GM23338 (cell line): ENCODE data around the gene LMO1. TPM values are rescaled to one million over a fixed set of nuclear protein-coding genes. Genes with fewer than 3 reads are reported as not detected.

Source experiments
- ATAC-seq: fragments of 200-7000 bp; cut with Tn5 transposase; 3 replicates; pipeline ENCODE4 v1.9.1; 2020
- DNase-seq: peaks from one replicate; pipeline ENCODE4 v3.0.0-alpha.2; 2015; ENCODE audit warnings: low spot score
- H2AFZ ChIP-seq: fragments of 200-600 bp; sonication (generic); 2 replicates; pipeline ENCODE4 v1.8.0; 2016; ENCODE audit warnings: antibody characterized with exemption, mild to moderate bottlenecking, moderate library complexity
- H3F3A ChIP-seq: fragments of 200-600 bp; sonication (generic); replicated peaks from 2 replicates; pipeline ENCODE4 v1.8.0; 2017; ENCODE audit warnings: antibody characterized with exemption, mixed run types, low read depth
- H3K27ac ChIP-seq: fragments of 200-600 bp; sonication (generic); 2 replicates; pipeline ENCODE4 v1.6.1; 2016; ENCODE audit warnings: low read depth
- H3K27me3 ChIP-seq: fragments of 200-600 bp; sonication (generic); 2 replicates; pipeline ENCODE4 v1.8.0; 2016; ENCODE audit warnings: mild to moderate bottlenecking, mixed run types, moderate library complexity; ENCODE audit not compliant: insufficient read depth
- H3K36me3 ChIP-seq: fragments of 200-600 bp; sonication (generic); 2 replicates; pipeline ENCODE4 v1.8.0; 2016; ENCODE audit warnings: mild to moderate bottlenecking; ENCODE audit not compliant: insufficient read depth
- H3K4me1 ChIP-seq: fragments of 200-600 bp; sonication (generic); 2 replicates; pipeline ENCODE4 v1.8.0; 2016; ENCODE audit warnings: mild to moderate bottlenecking, moderate library complexity; ENCODE audit not compliant: insufficient read depth
- H3K4me2 ChIP-seq: fragments of 200-600 bp; sonication (generic); 2 replicates; pipeline ENCODE4 v1.7.1; 2017; ENCODE audit warnings: mixed run types
- H3K4me3 ChIP-seq: fragments of 200-600 bp; sonication (generic); 2 replicates; pipeline ENCODE4 v1.6.1; 2016; ENCODE audit warnings: mixed run types
- H3K79me2 ChIP-seq: fragments of 200-600 bp; sonication (generic); replicated peaks from 2 replicates; pipeline ENCODE4 v1.8.0; 2017; ENCODE audit warnings: mild to moderate bottlenecking; ENCODE audit not compliant: insufficient read depth
- H3K9me2 ChIP-seq: fragments of 200-600 bp; sonication (generic); 2 replicates; pipeline ENCODE4 v1.8.0; 2017; ENCODE audit not compliant: insufficient read depth
- H4K20me1 ChIP-seq: fragments of 200-600 bp; sonication (generic); replicated peaks from 2 replicates; pipeline ENCODE4 v1.8.0; 2017; ENCODE audit warnings: mild to moderate bottlenecking; ENCODE audit not compliant: insufficient read depth
- H3K27ac Mint-ChIP-seq: 2 replicates; pipeline ENCODE4 v1.8.0; 2020; ENCODE audit warnings: inconsistent platforms, mild to moderate bottlenecking, moderate library complexity, mixed read lengths
- H3K27me3 Mint-ChIP-seq: 3 replicates; pipeline ENCODE4 v1.8.0; 2022; ENCODE audit warnings: low read depth, mild to moderate bottlenecking, moderate library complexity, mixed read lengths, inconsistent platforms; ENCODE audit not compliant: insufficient read depth, poor library complexity
- H3K36me3 Mint-ChIP-seq: 3 replicates; pipeline ENCODE4 v1.8.0; 2021; ENCODE audit warnings: low read depth, mild to moderate bottlenecking, inconsistent platforms, moderate library complexity, mixed read lengths
- H3K4me1 Mint-ChIP-seq: 3 replicates; pipeline ENCODE4 v1.8.0; 2020; ENCODE audit warnings: mild to moderate bottlenecking, inconsistent platforms, mixed read lengths
- H3K4me3 Mint-ChIP-seq: 3 replicates; pipeline ENCODE4 v1.8.0; 2021; ENCODE audit warnings: moderate library complexity, mild to moderate bottlenecking, inconsistent platforms, mixed read lengths
- H3K9me3 Mint-ChIP-seq: 3 replicates; pipeline ENCODE4 v1.8.0; 2020; ENCODE audit warnings: moderate library complexity, mild to moderate bottlenecking, inconsistent platforms, mixed read lengths
- CREB1 ChIP-seq: fragments of 250-450 bp; sonication (Bioruptor Pico); IDR thresholded peaks from 2 replicates; pipeline ENCODE4 v1.5.0; 2020; ENCODE audit warnings: low read depth, mild to moderate bottlenecking, moderate library complexity
- EZH2 ChIP-seq: fragments of 200-600 bp; sonication (generic); IDR thresholded peaks from one replicate; pipeline ENCODE4 v1.8.0; 2017; ENCODE audit warnings: antibody characterized with exemption, mild to moderate bottlenecking, low read depth; ENCODE audit not compliant: unreplicated experiment
- EZH2phosphoT487 ChIP-seq: fragments of 200-600 bp; sonication (generic); IDR thresholded peaks from one replicate; pipeline ENCODE4 v1.8.1; 2018; ENCODE audit warnings: antibody characterized with exemption; ENCODE audit not compliant: unreplicated experiment
- JUNB ChIP-seq: IDR thresholded peaks from one replicate; pipeline ENCODE4 v1.6.1; 2016; ENCODE audit warnings: antibody characterized with exemption; ENCODE audit not compliant: unreplicated experiment
- NANOG ChIP-seq: IDR thresholded peaks from 2 replicates; pipeline ENCODE4 v1.6.1; 2016; ENCODE audit warnings: antibody characterized with exemption, borderline replicate concordance
- POLR2AphosphoS5 ChIP-seq: IDR thresholded peaks from 2 replicates; pipeline ENCODE4 v1.6.1; 2016; ENCODE audit warnings: antibody characterized with exemption, low read depth
- STAT1 ChIP-seq: IDR thresholded peaks from one replicate; pipeline ENCODE4 v1.6.1; 2016; ENCODE audit warnings: antibody characterized with exemption; ENCODE audit not compliant: unreplicated experiment
- ZNF114 ChIP-seq: fragments of 250-450 bp; sonication (Bioruptor Pico); IDR thresholded peaks from 2 replicates; pipeline ENCODE4 v1.5.0; 2020; ENCODE audit warnings: mild to moderate bottlenecking, moderate library complexity
- ZNF331 ChIP-seq: fragments of 250-450 bp; sonication (Bioruptor Pico); IDR thresholded peaks from 2 replicates; pipeline ENCODE4 v1.5.0; 2020; ENCODE audit warnings: low read depth, mild to moderate bottlenecking, moderate library complexity
- polyA plus RNA-seq: library from polyadenylated mRNA; unstranded; fragments of >200 nt; fragmentation: Nextera tagmentation; extraction: Ambion mirVana; gene quantifications from 2 replicates; pipeline ENCODE4 v1.2.1, GENCODE V29; 2016
- total RNA-seq: library from RNA; depleted of rRNA; stranded (reverse); fragments of >200 nt; shearing (Covaris generic); gene quantifications from 2 replicates; pipeline ENCODE4 v1.2.3, GENCODE V29; 2014
- TF ChIP-seq, protein P1 (sequence below): IDR thresholded peaks from 2 replicates; pipeline ENCODE4 v1.6.1; 2016; ENCODE audit warnings: antibody characterized with exemption
- TF ChIP-seq, protein P2 (sequence below), 2 experiments: fragments of 200-600 bp in 1 of 2; sonication (generic) in 1 of 2; conservative IDR thresholded peaks; 2 replicates each; pipeline versions ENCODE4 v1.5.1 to v1.6.1; 2016 to 2017; ENCODE audit warnings: antibody characterized with exemption in 2 of 2, low read depth in 2 of 2, mild to moderate bottlenecking in 2 of 2, moderate library complexity in 1 of 2
- TF ChIP-seq, protein P3 (sequence below): fragments of 250-450 bp; sonication (Bioruptor Pico); IDR thresholded peaks from 2 replicates; pipeline ENCODE4 v1.5.0; 2020; ENCODE audit warnings: mild to moderate bottlenecking, moderate library complexity
- TF ChIP-seq, protein P4 (sequence below): IDR thresholded peaks from one replicate; pipeline ENCODE4 v1.6.1; 2018; ENCODE audit warnings: antibody characterized with exemption; ENCODE audit not compliant: unreplicated experiment

The LMO1 gene
- total and polyA plus RNA-seq, 2 experiments from 2014 or later, result 0.40 TPM; not detected in 1

DNA sequence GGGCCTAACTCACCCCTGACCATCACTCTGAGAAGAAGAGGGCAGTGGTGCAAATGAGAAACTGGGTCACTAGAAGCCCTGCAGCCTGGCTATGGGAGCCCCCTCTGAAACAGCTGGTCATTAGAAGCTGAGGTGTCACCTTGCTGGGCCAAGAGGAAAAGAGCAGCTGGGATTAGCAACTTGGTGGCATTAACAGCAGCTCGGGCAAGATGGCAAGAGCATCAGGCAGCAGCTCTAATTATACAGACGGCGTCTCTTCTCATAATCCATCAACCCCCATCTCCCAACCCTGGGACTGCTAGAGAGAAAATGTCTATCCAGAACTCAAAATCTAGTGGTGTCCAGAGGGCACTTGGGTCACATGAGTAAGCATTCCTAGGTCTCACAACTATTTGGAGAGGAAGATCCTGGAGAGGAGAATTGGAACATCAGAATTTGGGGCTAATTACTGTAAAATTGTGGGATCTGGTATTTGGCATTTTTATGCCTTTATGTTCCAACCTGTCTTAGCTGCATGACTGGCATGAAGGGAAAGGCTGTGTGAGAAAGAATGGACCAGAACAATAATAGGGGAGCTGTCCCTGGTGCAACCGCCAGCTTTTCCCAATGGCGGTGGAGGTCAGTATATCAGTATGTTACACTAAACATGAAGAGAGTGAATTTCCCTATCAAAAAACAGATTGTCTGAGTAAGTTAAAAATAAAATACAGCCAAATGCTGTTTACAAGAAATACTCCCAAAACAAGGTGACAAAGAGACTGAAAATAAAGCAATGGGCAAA is 7.6 kb upstream of the LMO1 start:
- no peak overlapping the region for H3K4me2 ChIP-seq
- H3K4me3 ChIP-seq, result no peak overlapping the region
- H3K27ac ChIP-seq, result no peak overlapping the region
- peaks cover 10% of the 10 kb centered on the region; the same call in 1 of the 2 replicates for H3K4me1 ChIP-seq
- Mint-ChIP-seq H3K4me3 (no peak overlapping the region), H3K27me3 (peaks cover 40% of the 10 kb centered on the region), H3K36me3 (no peaks in the 10 kb centered on the region; the same call in 2 of the 3 replicates), H3K27ac (no peak overlapping the region), H3K4me1 (peaks cover 14% of the 10 kb centered on the region; the same call in 2 of the 3 replicates), H3K9me3 (peaks cover 2% of the 10 kb centered on the region; the same call in 1 of the 3 replicates)
- no peak overlapping the region for H2AFZ ChIP-seq
- H3K79me2 ChIP-seq, result no peaks in the 10 kb centered on the region
- TF ChIP-seq, protein P1, sequence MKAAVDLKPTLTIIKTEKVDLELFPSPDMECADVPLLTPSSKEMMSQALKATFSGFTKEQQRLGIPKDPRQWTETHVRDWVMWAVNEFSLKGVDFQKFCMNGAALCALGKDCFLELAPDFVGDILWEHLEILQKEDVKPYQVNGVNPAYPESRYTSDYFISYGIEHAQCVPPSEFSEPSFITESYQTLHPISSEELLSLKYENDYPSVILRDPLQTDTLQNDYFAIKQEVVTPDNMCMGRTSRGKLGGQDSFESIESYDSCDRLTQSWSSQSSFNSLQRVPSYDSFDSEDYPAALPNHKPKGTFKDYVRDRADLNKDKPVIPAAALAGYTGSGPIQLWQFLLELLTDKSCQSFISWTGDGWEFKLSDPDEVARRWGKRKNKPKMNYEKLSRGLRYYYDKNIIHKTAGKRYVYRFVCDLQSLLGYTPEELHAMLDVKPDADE, result no peak
- no peak for TF ChIP-seq EZH2
- TF ChIP-seq ZNF331, result no peak
- TF ChIP-seq JUNB, result no peak
- TF ChIP-seq, protein P2, sequence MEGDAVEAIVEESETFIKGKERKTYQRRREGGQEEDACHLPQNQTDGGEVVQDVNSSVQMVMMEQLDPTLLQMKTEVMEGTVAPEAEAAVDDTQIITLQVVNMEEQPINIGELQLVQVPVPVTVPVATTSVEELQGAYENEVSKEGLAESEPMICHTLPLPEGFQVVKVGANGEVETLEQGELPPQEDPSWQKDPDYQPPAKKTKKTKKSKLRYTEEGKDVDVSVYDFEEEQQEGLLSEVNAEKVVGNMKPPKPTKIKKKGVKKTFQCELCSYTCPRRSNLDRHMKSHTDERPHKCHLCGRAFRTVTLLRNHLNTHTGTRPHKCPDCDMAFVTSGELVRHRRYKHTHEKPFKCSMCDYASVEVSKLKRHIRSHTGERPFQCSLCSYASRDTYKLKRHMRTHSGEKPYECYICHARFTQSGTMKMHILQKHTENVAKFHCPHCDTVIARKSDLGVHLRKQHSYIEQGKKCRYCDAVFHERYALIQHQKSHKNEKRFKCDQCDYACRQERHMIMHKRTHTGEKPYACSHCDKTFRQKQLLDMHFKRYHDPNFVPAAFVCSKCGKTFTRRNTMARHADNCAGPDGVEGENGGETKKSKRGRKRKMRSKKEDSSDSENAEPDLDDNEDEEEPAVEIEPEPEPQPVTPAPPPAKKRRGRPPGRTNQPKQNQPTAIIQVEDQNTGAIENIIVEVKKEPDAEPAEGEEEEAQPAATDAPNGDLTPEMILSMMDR (conservative IDR thresholded peaks at IDR 0.05; ENCODE audit: low read depth in 2 of 2), result no peak
- no peak for TF ChIP-seq STAT1
- no peak for TF ChIP-seq ZNF114 (CRISPR knock-in tag)
- TF ChIP-seq POLR2AphosphoS5, result no peak
- no peak for TF ChIP-seq NANOG
- TF ChIP-seq EZH2phosphoT487, result no peak
- TF ChIP-seq, protein P3, sequence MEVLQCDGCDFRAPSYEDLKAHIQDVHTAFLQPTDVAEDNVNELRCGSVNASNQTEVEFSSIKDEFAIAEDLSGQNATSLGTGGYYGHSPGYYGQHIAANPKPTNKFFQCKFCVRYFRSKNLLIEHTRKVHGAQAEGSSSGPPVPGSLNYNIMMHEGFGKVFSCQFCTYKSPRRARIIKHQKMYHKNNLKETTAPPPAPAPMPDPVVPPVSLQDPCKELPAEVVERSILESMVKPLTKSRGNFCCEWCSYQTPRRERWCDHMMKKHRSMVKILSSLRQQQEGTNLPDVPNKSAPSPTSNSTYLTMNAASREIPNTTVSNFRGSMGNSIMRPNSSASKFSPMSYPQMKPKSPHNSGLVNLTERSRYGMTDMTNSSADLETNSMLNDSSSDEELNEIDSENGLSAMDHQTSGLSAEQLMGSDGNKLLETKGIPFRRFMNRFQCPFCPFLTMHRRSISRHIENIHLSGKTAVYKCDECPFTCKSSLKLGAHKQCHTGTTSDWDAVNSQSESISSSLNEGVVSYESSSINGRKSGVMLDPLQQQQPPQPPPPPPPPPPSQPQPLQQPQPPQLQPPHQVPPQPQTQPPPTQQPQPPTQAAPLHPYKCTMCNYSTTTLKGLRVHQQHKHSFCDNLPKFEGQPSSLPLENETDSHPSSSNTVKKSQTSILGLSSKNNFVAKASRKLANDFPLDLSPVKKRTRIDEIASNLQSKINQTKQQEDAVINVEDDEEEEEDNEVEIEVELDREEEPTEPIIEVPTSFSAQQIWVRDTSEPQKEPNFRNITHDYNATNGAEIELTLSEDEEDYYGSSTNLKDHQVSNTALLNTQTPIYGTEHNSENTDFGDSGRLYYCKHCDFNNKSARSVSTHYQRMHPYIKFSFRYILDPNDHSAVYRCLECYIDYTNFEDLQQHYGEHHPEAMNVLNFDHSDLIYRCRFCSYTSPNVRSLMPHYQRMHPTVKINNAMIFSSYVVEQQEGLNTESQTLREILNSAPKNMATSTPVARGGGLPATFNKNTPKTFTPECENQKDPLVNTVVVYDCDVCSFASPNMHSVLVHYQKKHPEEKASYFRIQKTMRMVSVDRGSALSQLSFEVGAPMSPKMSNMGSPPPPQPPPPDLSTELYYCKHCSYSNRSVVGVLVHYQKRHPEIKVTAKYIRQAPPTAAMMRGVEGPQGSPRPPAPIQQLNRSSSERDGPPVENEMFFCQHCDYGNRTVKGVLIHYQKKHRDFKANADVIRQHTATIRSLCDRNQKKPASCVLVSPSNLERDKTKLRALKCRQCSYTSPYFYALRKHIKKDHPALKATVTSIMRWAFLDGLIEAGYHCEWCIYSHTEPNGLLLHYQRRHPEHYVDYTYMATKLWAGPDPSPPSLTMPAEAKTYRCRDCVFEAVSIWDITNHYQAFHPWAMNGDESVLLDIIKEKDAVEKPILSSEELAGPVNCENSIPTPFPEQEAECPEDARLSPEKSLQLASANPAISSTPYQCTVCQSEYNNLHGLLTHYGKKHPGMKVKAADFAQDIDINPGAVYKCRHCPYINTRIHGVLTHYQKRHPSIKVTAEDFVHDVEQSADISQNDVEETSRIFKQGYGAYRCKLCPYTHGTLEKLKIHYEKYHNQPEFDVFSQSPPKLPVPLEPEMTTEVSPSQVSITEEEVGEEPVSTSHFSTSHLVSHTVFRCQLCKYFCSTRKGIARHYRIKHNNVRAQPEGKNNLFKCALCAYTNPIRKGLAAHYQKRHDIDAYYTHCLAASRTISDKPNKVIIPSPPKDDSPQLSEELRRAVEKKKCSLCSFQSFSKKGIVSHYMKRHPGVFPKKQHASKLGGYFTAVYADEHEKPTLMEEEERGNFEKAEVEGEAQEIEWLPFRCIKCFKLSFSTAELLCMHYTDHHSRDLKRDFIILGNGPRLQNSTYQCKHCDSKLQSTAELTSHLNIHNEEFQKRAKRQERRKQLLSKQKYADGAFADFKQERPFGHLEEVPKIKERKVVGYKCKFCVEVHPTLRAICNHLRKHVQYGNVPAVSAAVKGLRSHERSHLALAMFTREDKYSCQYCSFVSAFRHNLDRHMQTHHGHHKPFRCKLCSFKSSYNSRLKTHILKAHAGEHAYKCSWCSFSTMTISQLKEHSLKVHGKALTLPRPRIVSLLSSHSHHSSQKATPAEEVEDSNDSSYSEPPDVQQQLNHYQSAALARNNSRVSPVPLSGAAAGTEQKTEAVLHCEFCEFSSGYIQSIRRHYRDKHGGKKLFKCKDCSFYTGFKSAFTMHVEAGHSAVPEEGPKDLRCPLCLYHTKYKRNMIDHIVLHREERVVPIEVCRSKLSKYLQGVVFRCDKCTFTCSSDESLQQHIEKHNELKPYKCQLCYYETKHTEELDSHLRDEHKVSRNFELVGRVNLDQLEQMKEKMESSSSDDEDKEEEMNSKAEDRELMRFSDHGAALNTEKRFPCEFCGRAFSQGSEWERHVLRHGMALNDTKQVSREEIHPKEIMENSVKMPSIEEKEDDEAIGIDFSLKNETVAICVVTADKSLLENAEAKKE, result no peak
- TF ChIP-seq, protein P4, sequence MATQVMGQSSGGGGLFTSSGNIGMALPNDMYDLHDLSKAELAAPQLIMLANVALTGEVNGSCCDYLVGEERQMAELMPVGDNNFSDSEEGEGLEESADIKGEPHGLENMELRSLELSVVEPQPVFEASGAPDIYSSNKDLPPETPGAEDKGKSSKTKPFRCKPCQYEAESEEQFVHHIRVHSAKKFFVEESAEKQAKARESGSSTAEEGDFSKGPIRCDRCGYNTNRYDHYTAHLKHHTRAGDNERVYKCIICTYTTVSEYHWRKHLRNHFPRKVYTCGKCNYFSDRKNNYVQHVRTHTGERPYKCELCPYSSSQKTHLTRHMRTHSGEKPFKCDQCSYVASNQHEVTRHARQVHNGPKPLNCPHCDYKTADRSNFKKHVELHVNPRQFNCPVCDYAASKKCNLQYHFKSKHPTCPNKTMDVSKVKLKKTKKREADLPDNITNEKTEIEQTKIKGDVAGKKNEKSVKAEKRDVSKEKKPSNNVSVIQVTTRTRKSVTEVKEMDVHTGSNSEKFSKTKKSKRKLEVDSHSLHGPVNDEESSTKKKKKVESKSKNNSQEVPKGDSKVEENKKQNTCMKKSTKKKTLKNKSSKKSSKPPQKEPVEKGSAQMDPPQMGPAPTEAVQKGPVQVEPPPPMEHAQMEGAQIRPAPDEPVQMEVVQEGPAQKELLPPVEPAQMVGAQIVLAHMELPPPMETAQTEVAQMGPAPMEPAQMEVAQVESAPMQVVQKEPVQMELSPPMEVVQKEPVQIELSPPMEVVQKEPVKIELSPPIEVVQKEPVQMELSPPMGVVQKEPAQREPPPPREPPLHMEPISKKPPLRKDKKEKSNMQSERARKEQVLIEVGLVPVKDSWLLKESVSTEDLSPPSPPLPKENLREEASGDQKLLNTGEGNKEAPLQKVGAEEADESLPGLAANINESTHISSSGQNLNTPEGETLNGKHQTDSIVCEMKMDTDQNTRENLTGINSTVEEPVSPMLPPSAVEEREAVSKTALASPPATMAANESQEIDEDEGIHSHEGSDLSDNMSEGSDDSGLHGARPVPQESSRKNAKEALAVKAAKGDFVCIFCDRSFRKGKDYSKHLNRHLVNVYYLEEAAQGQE, result no peak
- TF ChIP-seq CREB1, result no peak
- ATAC-seq, result no peak
- H4K20me1 ChIP-seq, result peaks cover 4% of the 10 kb centered on the region; the same call in 1 of the 2 replicates
- no peak for DNase-seq
- H3K36me3 ChIP-seq, result no peaks in the 10 kb centered on the region
- H3K27me3 ChIP-seq, result peaks cover 62% of the 10 kb centered on the region
- H3F3A ChIP-seq, result no peaks in the 10 kb centered on the region
- no peaks in the 10 kb centered on the region; the same call in 1 of the 2 replicates for H3K9me2 ChIP-seq
